Endothelial cell of umbilical vein (primary cell): ENCODE results near the gene CASKIN2. TPM values are rescaled to one million over a fixed set of nuclear protein-coding genes. Genes with fewer than 3 reads are reported as not detected.

Experiments
- BruUV-seq: library from RNA; stranded (reverse); fragments of 400-500 nt; replicated peaks from 2 replicates; lab custom pipeline; 2021; lab: Mats Ljungman, UMichigan
- CTCF ChIA-PET: fragments of 300-600, 350-600 bp; sonication (Branson Sonifier 250); formaldehyde crosslinking; loops from one replicate; lab custom pipeline; 2021; ENCODE audit warnings: antibody characterized with exemption, inconsistent platforms; lab: Charles Lee
- POLR2A ChIA-PET: fragments of 300-600, 350-600 bp; sonication (Branson Sonifier 250); formaldehyde crosslinking; loops from one replicate; lab custom pipeline; 2021; ENCODE audit warnings: antibody characterized with exemption, inconsistent platforms; lab: Charles Lee
- DNase-seq: peaks from one replicate; pipeline ENCODE4 v3.0.0-alpha.2; 2011; ENCODE audit warnings: low read depth, low spot score
- FAIRE-seq: peaks from 2 replicates; lab custom pipeline; 2011; peaks lifted over from hg19 to GRCh38; lab: Jason Lieb, UNC
- H2AFZ ChIP-seq: 2 replicates; pipeline ENCODE4 v1.6.0; 2012; ENCODE audit warnings: low read depth, low read length, control low read depth, inconsistent platforms
- H3K27ac ChIP-seq: 2 replicates; pipeline ENCODE4 v1.5.1; 2011; ENCODE audit warnings: low read depth, mild to moderate bottlenecking, control low read depth, low read length, moderate library complexity; ENCODE audit not compliant: insufficient read depth
- H3K27me3 ChIP-seq, 2 experiments: 2 replicates each; pipeline versions ENCODE4 v1.6.0 to v1.6.1; 2011; ENCODE audit warnings: low read length in 2 of 2, mixed read lengths in 1 of 2; ENCODE audit not compliant: control insufficient read depth in 2 of 2, insufficient read depth in 2 of 2
- H3K36me3 ChIP-seq, 2 experiments: 2 replicates in 1 of 2; 3 replicates in 1 of 2; pipeline ENCODE4 v1.5.1; 2011; ENCODE audit warnings: low read length in 2 of 2, mild to moderate bottlenecking in 1 of 2, moderate library complexity in 1 of 2; ENCODE audit not compliant: control insufficient read depth in 2 of 2, insufficient read depth in 2 of 2; ENCODE audit errors: extremely low read depth in 1 of 2
- H3K4me1 ChIP-seq: 3 replicates; pipeline ENCODE4 v1.5.1; 2011; ENCODE audit warnings: mild to moderate bottlenecking, low read length; ENCODE audit not compliant: control insufficient read depth, insufficient read depth; ENCODE audit errors: extremely low read depth
- H3K4me2 ChIP-seq: 2 replicates; pipeline ENCODE4 v1.6.1; 2011; ENCODE audit warnings: low read length, control low read depth, mixed read lengths; ENCODE audit not compliant: insufficient read depth
- H3K4me3 ChIP-seq, 3 experiments: fragments of 200-600 bp in 1 of 3; sonication (generic), shearing (Covaris generic) in 1 of 3; replicated peaks in 1 of 3; 2 replicates each; pipeline ENCODE4 v1.5.1; 2011 to 2016; ENCODE audit warnings: control low read depth in 3 of 3, low read length in 3 of 3, mild to moderate bottlenecking in 2 of 3, inconsistent platforms in 1 of 3, low read depth in 1 of 3, moderate library complexity in 1 of 3; ENCODE audit not compliant: insufficient read depth in 1 of 3
- H3K79me2 ChIP-seq: 2 replicates; pipeline ENCODE4 v1.6.0; 2012; ENCODE audit warnings: low read length, inconsistent platforms; ENCODE audit not compliant: control insufficient read depth, insufficient read depth
- H3K9ac ChIP-seq: replicated peaks from 2 replicates; pipeline ENCODE3; 2011; ENCODE audit warnings: low read length, control low read depth; ENCODE audit not compliant: insufficient read depth; ENCODE audit errors: extremely low read depth
- H3K9me1 ChIP-seq: replicated peaks from 3 replicates; pipeline ENCODE4 v1.6.0; 2011; ENCODE audit warnings: mild to moderate bottlenecking, low read length; ENCODE audit not compliant: control insufficient read depth, insufficient read depth; ENCODE audit errors: extremely low read depth
- H3K9me3 ChIP-seq: replicated peaks from 2 replicates; pipeline ENCODE4 v1.5.1; 2012; ENCODE audit warnings: low read length, inconsistent platforms; ENCODE audit not compliant: control insufficient read depth, insufficient read depth
- H4K20me1 ChIP-seq: replicated peaks from 2 replicates; pipeline ENCODE3; 2011; ENCODE audit warnings: mild to moderate bottlenecking, low read length; ENCODE audit not compliant: control insufficient read depth, insufficient read depth; ENCODE audit errors: extremely low read depth
- CTCF ChIP-seq, 2 donors: IDR thresholded peaks; 1 replicate in 1 of 2; 2 replicates in 1 of 2; pipeline ENCODE4 v1.5.1; 2011; ENCODE audit warnings: low read length in 2 of 2, mild to moderate bottlenecking in 2 of 2, moderate library complexity in 2 of 2, control low read depth in 1 of 2, inconsistent platforms in 1 of 2, low read depth in 1 of 2; ENCODE audit not compliant: insufficient read depth in 1 of 2; ENCODE audit errors: extremely low read depth in 1 of 2
- EZH2 ChIP-seq: IDR thresholded peaks from 2 replicates; pipeline ENCODE4 v1.6.1; 2012; ENCODE audit warnings: borderline replicate concordance, low read depth, mild to moderate bottlenecking, moderate library complexity, low read length, inconsistent platforms; ENCODE audit not compliant: severe bottlenecking
- FOS ChIP-seq: IDR thresholded peaks from 2 replicates; pipeline ENCODE4 v1.6.1; 2011; ENCODE audit warnings: mild to moderate bottlenecking, low read length, moderate library complexity, borderline replicate concordance; ENCODE audit not compliant: insufficient read depth
- GATA2 ChIP-seq: IDR thresholded peaks from 2 replicates; pipeline ENCODE4 v1.7.0; 2011; ENCODE audit warnings: low read depth, mild to moderate bottlenecking, moderate library complexity, mixed read lengths, low read length; ENCODE audit not compliant: insufficient read length, insufficient read depth
- JUN ChIP-seq: IDR thresholded peaks from 2 replicates; pipeline ENCODE4 v1.6.1; 2011; ENCODE audit warnings: borderline replicate concordance, low read depth; ENCODE audit not compliant: insufficient read length, insufficient read depth
- MAX ChIP-seq: IDR thresholded peaks from 2 replicates; pipeline ENCODE4 v1.6.1; 2011; ENCODE audit not compliant: insufficient read depth, insufficient read length
- MYC ChIP-seq: IDR thresholded peaks from one replicate; pipeline ENCODE4 v1.6.1; 2011; ENCODE audit warnings: mild to moderate bottlenecking, low read depth, low read length
- POLR2A ChIP-seq: IDR thresholded peaks from 2 replicates; pipeline ENCODE4 v1.6.1; 2012; ENCODE audit warnings: low read depth, mild to moderate bottlenecking, control low read depth, low read length
- POLR2AphosphoS5 ChIP-seq: IDR thresholded peaks from 2 replicates; pipeline ENCODE4 v1.6.1; 2012; ENCODE audit warnings: low read depth, mild to moderate bottlenecking, control low read depth, low read length, moderate library complexity; ENCODE audit not compliant: insufficient read depth
- dilution Hi-C: fragments of 300-500 bp; cut with MboI; formaldehyde crosslinking; loops from one replicate; pipeline ENCODE4 v1.15.0; 2019; ENCODE audit warnings: low sequenced_read_pairs; ENCODE audit not compliant: extremely low pct_ligation_motif_present
- intact Hi-C: fragments of 100-400 bp; cut with micrococcal nuclease; formaldehyde crosslinking; loops from one replicate; pipeline ENCODE4 v1.10.0; 2022
- polyA plus RNA-seq, 4 experiments: library from polyadenylated mRNA; depleted of rRNA in 3 of 4; stranded (reverse) in 3 of 4; unstranded in 1 of 4; fragments of >200 nt; gene quantifications; 2 replicates each; pipeline versions ENCODE4 v1.2.1 to v1.2.3, GENCODE V29; 2011 to 2012; ENCODE audit warnings: missing spikeins in 1 of 4
- total RNA-seq: library from RNA; stranded (reverse); gene quantifications from 2 replicates; pipeline ENCODE4 v1.2.3, GENCODE V29; 2021

Gene CASKIN2
- total and polyA plus RNA-seq, 2 donors (not counting 3 experiments of a cell fraction or from before 2014, with no cell fraction given): 13.0 to 37.6 TPM

GRCh38 chr17:75540923-75541503, 25.7 kb upstream of the CASKIN2 start:
- no peaks in the 10 kb centered on the region for H3K9me1 ChIP-seq
- intact Hi-C loops: no loop called here
- H3K4me3 ChIP-seq: no peak overlapping the region
- no peaks in the 10 kb centered on the region for H3K4me1 ChIP-seq
- H3K79me2 ChIP-seq: no peaks in the 10 kb centered on the region
- no peak for TF ChIP-seq MYC
- TF ChIP-seq JUN: no peak
- no peak for TF ChIP-seq POLR2AphosphoS5
- no peak for TF ChIP-seq FOS
- TF ChIP-seq EZH2: no peak
- no peak for TF ChIP-seq CTCF (IDR thresholded peaks at IDR 0.05; ENCODE audit: extremely low read depth in 1 of 2, insufficient read depth in 1 of 2, low read depth in 1 of 2, low read length in 2 of 2)
- no peak for TF ChIP-seq MAX
- TF ChIP-seq POLR2A: no peak
- TF ChIP-seq GATA2: no peak
- H3K27me3 ChIP-seq: no peaks in the 10 kb centered on the region
- ChIA-PET POLR2A (no interaction called here), CTCF (no interaction called here)
- no peaks in the 10 kb centered on the region for H4K20me1 ChIP-seq
- no TSS peak for BruUV-seq
- H3K36me3 ChIP-seq: no peaks in the 10 kb centered on the region
- no peaks in the 10 kb centered on the region for H3K9me3 ChIP-seq
- H3K4me2 ChIP-seq: no peak overlapping the region
- no peak overlapping the region for H3K27ac ChIP-seq
- H2AFZ ChIP-seq: no peak overlapping the region
- FAIRE-seq (no peak), DNase-seq (no peak)
- dilution Hi-C loops: no loop called here
- H3K9ac ChIP-seq: no peak overlapping the region
